ENCODE results near the gene VPS8. TPM values are rescaled to one million over a fixed set of nuclear protein-coding genes. Genes with fewer than 3 reads are reported as not detected.

The VPS8 gene
- total and polyA plus RNA-seq, 2 of the 13 experiments (the other 11 are each of a cell fraction or from before 2014, with no cell fraction given) = 14.2 to 35.1 TPM

DNA sequence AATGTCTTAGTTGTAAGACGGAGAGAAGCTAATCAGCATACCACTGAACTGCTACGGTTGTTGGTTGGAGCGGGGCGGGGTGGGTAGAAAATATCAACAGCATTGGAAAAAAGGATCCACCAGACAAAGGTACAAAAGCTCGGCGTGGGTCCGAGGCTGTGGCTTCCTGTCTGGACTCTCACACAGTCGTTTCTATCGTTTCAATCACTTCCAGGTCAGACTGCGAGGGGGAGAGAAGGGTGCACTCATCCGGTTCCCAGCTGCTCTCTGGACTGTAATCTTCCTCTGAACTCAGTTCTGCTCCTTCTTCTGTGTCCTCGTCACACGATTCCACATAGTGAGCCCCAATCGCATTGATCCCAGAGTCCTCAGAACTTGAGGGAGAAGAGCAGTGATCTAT is 270.9 kb downstream of the VPS8 start:
- Histone ChIP-seq H2AFZ (ENCODE audit: low read length) (no peak overlapping the region), H3K4me3 (replicated peaks in 1 of 3; ENCODE audit: insufficient read depth in 1 of 3, low read depth in 2 of 3, low read length in 3 of 3) (no peak overlapping the region), H3K79me2 (ENCODE audit: insufficient read depth, low read length) (no peaks in the 10 kb centered on the region), H3K27ac (ENCODE audit: extremely low read length, insufficient read depth, low read length) (no peak overlapping the region), H3K4me2 (ENCODE audit: low read depth, low read length) (no peak overlapping the region), H3K27me3 (ENCODE audit: control insufficient read depth in 1 of 2, insufficient read depth in 2 of 2, low read length in 2 of 2) (peaks cover 0 to 1% of the 10 kb centered on the region in 2 experiments; a peak in 2 of 5 replicates), H3K4me1 (ENCODE audit: insufficient read depth, low read length) (no peaks in the 10 kb centered on the region), H4K20me1 (ENCODE audit: insufficient read depth, low read length) (no peaks in the 10 kb centered on the region), H3K36me3 (replicated peaks in 1 of 2; ENCODE audit: control insufficient read depth in 1 of 2, insufficient read depth in 2 of 2, low read length in 2 of 2) (no peaks in the 10 kb centered on the region; a peak in 1 of 5 replicates), H3K9ac (ENCODE audit: insufficient read depth, low read depth, low read length) (no peak overlapping the region), H3K9me3 (ENCODE audit: low read length) (no peaks in the 10 kb centered on the region)
- CTCF ChIA-PET (ENCODE audit: low intra/inter-chr PET ratio, low total read pairs) = no interaction called here
- intact Hi-C loops (cut with micrococcal nuclease; ENCODE audit: unreplicated experiment) = no loop called here
- DNase-seq (ENCODE audit: low spot score) (no peak), FAIRE-seq (no peak), ATAC-seq (no peak)
- BruUV-seq (replicated peaks) = no TSS peak
- in situ Hi-C loops (cut with HindIII; ENCODE audit: extremely low pct_ligation_motif_present, low pct_unique_long_range_greater_than_20kb) = no loop called here
- 69% methylated on average over 14 of the region's 14 CpGs for WGBS (ENCODE audit: low lambda C conversion rate)
- POLR2A ChIA-PET = no interaction called here
- no peak for TF ChIP-seq MYC (CRISPR knock-in tag; IDR thresholded peaks at IDR 0.05; ENCODE audit: borderline replicate concordance)
- no peak for TF ChIP-seq CC2D1A (CRISPR knock-in tag; IDR thresholded peaks at IDR 0.05)
- TF ChIP-seq CEBPB (IDR thresholded peaks at IDR 0.05; ENCODE audit: borderline replicate concordance, low read depth, low read length) = no peak
- no peak for TF ChIP-seq DR1 (CRISPR knock-in tag; IDR thresholded peaks at IDR 0.05)
- TF ChIP-seq ZNF432 (CRISPR knock-in tag; IDR thresholded peaks at IDR 0.05; ENCODE audit: borderline replicate concordance) = no peak
- no peak for TF ChIP-seq SNAI1 (CRISPR knock-in tag; IDR thresholded peaks at IDR 0.05; ENCODE audit: borderline replicate concordance)
- TF ChIP-seq ZNF510 (CRISPR knock-in tag; IDR thresholded peaks at IDR 0.05; ENCODE audit: low read depth) = no peak
- TF ChIP-seq ZNF383 (CRISPR knock-in tag; IDR thresholded peaks at IDR 0.05; ENCODE audit: borderline replicate concordance) = no peak
- TF ChIP-seq REL (CRISPR knock-in tag; conservative IDR thresholded peaks at IDR 0.05) = no peak
- TF ChIP-seq POLR2A (IDR thresholded peaks at IDR 0.05; ENCODE audit: insufficient read depth in 1 of 2, low read depth in 2 of 2, low read length in 2 of 2) = no peak
- TF ChIP-seq NR3C1 (CRISPR knock-in tag; IDR thresholded peaks at IDR 0.05) = no peak
- TF ChIP-seq, protein P1, sequence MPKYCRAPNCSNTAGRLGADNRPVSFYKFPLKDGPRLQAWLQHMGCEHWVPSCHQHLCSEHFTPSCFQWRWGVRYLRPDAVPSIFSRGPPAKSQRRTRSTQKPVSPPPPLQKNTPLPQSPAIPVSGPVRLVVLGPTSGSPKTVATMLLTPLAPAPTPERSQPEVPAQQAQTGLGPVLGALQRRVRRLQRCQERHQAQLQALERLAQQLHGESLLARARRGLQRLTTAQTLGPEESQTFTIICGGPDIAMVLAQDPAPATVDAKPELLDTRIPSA (CRISPR knock-in tag; IDR thresholded peaks at IDR 0.05; ENCODE audit: borderline replicate concordance) = no peak
- TF ChIP-seq ZNF160 (CRISPR knock-in tag; IDR thresholded peaks at IDR 0.05) = no peak
- TF ChIP-seq NCOA5 (CRISPR knock-in tag; IDR thresholded peaks at IDR 0.05) = no peak
- TF ChIP-seq ZNF766 (CRISPR knock-in tag; IDR thresholded peaks at IDR 0.05; ENCODE audit: borderline replicate concordance) = no peak

Data from HepG2 (cell line).